ENCODE data around the gene TEP1.
"Not testable (repeated sequence)": the region's sequence is repeated elsewhere in the genome, so short reads cannot be mapped to it uniquely, and the experiment has no call there.

TEP1 gene

DNA sequence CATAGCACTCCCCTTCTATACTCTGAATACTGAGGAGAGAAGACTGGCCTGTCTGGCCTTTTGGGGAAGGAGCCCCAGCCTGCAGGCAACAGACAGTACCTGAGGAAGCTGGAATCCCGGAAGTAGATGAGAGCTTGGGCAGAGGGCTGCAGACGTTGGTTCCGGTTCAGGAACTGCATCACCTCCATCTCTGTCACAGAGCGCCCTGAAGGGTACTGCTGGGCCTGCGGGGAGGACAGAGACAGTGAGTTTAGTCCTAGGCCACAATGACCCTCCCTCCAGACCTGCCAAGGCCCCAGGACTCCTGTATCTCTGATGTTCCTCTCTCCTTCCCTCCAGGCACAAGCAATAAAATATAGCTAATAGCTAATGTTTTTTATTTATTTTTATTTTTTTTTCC is 28.4 kb downstream of the TEP1 start:
- DNase-seq: no peak

DNA sequence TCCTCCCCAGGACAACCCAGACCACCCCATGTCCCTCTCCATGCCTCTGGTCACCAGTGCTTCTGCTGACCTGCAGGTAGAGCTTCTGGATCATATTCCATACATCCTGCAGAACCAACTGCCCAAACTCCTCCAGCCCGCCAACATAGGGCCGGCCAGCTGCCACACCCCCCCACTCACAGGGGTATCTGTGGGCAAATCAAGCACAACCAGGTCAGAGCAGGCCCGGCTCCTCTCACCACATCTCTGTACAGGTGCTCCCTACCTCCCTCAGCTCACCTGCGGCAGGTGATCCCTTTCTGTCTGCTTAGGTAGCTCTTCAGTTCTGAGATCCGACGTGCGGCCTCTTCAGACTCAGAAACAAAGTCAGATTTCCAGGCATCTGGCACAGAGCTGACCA is 29.0 kb downstream of the TEP1 start:
- DNase-seq: no peak

DNA sequence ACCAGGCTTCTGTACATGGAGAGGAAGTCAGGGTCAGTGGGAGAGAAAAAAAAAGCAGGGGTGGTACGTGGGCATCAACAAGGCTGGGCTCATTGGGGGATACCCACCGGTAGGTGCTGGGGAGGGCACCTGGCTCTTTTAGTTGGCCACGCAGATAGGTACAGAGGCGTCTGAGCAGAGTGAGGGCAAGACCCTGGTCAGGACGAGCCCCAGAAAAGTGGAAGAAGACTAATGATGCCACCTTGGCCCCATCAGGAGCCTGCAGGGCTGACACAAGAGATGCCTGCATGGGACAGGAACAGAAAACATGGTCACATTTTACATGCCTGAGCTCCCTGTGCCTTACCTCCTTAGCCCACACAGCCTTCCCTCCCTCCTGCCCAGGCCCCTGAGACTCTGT is 29.7 kb downstream of the TEP1 start:
- no peak for DNase-seq

DNA sequence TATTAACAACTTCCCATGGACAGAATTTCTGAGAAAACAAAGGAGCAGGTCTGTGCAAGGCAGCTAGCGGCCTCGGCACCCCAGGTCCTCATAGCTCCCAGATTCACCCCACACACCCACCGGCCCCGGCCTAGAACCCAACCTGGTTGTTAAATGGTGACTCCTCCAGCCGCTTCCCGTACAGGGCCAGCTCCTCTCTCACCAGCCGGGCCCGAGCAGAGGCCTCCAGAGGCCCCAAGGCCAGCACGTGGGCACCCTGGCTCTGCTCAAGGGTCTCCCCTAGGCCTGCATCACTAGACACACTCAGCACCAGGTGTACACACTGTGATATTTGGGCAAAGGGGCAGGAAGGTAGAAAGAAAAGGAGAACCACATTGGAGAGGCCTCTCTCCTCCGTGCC is 30.3 kb downstream of the TEP1 start:
- DNase-seq: no peak

DNA sequence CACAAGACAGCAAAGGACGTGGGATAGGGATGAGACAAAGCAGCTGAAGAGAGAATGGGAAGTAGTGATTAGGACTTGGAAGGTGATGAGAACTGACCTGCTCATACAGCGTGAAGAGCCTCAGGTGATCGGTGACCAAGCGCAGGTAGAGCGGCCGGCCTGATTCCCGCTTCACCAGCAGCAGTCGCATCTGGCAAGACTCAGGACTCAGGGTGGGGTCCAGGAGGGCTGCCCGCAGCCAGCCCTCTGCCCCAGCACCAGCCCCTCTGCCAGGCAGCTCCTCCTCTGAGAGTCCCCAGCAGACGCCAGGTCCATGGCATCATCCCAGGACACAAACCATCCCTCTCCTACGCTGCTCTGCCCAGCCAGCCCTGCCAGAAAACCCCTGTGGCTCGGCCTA is 30.8 kb downstream of the TEP1 start:
- no peak for DNase-seq

DNA sequence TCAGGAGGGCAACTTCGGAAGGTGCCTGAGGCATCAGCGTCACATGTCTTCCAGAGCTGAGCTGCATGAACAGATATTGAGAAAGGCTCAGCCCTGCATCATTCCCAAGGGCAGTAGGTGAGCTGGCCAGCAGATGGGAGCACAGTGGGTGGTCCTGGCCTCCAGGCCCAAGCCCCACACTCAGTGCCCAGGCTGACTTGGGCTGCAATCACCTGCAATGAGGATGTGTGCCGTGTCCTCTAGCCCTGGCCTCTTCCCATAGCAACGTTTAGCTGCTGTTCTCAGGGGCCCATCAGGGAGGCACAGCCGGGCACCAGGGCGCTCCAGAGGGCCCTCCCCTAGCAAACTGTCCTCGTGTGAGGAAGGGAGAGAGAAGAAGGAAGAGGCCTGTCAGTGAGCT is 32.0 kb downstream of the TEP1 start:
- no peak for DNase-seq

DNA sequence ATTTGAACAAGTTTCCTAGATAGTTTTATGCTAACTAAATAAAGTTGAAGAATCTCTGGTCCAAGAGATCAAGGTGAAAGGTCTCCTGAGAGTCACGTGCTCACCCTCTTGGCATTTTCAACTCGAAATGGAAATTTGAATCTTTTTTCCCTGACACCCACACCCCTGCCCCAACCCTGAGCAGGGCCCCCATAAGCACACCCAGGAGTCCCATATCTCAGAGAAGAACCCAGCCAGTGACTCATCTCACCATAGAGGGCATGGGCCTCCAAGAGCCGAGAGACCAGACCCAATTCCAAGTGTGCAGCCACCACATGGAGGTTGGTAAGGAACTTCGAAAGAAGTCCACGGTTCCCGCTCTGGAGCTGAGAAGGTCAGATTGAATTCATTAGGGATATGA is 32.6 kb downstream of the TEP1 start:
- no peak for DNase-seq

DNA sequence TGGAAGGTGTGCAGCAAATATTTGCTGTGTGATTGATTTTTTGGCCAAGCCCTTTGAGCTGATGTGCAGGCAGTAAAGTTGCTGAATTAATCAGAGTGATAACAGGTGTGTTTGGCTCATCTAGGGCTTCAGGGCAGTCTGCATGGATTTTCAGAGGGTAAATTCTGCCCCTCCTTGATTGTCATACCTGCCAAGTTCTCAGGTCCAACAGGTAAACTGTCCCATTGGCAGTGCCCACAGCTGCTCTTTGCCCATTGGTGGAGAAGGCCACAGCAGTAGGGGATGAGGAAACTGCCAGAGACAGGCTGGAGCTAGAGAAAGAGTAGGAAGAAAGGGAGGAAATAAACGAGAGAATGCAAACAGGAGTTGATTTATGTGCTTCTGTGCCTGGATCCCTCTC is 33.6 kb downstream of the TEP1 start:
- DNase-seq: no peak

DNA sequence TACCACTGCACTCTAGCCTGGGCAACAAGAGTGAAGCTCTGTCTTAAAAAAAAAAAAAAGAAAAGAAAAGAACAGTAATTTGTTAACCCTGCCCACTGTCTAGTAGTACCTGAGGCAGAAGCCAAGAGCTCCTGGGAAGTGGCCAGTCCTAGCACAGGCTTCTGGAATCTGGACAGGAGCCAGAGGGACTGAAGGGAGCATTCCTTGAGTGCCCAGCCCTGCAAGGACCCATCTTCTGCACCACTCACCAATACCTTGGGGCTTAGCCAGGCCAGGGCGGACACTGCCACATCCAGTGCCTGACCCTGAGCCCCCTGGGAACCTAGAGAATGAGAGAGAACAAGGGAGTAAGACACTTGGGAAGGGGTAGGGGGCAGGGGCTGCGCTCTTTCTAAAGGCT is 36.1 kb downstream of the TEP1 start:
- no peak for DNase-seq

DNA sequence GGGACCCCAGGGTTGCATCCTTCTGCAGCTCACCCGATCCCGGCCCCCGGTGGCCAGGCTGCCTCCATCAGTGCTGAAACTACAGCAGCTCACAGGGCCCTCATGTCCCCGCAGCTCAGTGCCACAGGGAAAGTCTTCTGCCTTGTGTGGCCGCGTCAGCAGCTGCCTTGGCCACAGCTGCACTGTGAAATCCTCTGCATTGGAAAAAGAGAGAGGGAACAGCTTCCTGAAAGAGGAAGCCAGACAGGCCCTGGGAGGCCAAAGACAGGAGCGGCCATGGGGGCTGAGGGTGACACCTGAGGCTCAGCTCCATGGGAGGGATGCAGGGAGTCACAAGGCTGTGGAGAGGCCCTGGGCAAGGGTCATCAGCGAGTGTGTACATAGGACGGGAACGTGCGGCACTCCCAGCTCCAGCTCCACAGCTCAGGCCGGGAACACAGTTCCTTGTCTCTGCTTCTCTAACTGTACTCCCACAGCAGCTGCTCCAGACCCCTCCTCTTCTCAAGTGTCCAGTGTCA is 37.2 kb downstream of the TEP1 start:
- no peak for DNase-seq

DNA sequence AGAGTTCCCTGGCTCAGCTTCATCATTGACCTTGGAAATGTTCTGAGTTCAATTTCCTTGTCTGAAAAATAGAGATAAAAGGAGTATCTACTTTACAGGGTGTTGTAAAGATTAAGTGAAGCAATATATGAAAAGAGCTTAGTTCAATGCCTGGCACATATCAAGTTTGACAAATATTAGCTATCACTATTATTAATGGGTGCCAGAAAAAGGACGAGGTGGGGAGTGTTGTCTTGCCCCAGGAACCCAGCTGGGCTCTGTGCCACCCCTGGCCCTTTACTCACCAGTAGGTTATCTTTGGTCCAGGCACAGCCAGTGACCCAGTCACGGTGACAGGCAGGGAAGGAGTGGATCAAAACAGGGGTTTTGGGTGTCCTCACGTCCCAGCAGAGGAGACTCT is 37.8 kb downstream of the TEP1 start:
- DNase-seq: no peak

DNA sequence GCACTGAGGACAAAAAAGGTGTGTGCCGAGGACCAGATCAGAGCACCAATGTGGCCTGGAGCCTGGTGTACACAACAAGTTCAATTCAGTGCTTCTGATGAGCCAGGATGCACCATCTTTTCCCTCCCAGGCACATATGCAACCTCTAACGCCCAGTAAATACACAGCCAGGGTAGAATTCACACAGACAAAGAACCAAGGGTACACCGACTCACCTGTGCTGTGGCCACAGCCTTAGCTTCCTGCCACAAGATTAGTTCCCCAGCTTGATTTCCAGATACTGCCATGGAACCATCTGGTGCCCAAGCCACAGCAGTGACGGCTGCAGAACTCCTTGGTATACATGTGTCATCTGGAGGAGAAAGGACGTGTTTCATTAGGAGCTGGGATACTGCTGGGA is 40.5 kb downstream of the TEP1 start:
- DNase-seq: no peak

DNA sequence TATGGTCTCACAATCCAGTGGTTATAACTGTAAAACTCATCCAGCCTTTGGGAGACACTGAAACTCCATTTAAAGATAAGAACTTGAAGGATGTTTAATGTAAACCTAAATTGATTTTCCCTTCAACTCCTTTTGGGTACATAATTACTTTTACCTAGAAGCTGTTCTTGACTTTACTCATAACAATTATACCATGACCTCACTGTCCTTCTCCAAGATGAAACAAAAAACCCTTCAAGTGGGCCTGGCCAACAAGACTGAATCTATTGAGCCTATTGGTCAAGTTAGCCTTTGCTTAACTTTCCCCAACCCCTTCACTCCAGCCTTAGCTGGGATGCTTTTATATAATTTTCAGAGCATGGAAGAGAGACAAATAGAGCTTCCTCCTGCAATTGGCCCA is 47.4 kb downstream of the TEP1 start:
- DNase-seq: no peak

DNA sequence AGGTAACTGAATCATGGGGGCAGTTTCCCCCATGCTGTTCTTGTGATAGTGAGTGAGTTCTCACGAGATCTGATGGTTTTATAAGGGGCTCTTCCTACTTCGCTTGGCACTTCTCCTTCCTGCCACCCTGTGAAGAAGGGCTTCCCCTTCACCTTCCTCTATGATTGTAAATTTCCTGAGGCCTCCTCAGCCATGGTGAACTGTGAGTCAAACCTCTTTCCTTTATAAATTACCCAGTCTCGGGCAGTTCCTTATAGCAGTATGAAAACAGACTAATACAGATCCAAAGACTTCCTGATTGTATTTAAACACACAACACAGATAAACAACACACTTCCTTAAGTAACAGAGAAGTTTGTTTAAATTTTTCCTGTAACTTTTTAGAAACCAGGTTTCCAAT is 54.8 kb downstream of the TEP1 start:
- not testable (repeated sequence) for DNase-seq

DNA sequence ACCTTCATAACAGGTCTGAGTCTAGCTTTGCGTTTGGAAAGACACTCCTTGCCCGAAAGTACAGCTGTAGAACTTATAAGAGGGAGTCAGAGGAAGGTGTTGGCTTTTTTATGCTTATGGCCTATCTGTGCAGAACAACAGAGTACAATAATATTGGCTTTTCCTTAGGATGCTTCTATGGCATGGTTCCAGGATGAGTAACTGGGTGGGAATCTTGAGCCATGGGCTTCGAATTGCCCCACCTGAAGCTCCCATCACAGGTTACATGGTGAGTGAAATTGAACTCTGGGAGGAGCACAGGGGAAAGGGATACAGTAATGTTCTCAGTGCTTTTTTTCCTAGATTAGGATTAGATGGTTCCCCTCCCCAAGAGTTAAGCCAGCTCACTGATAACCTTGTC is 56.9 kb downstream of the TEP1 start:
- DNase-seq: no peak

DNA sequence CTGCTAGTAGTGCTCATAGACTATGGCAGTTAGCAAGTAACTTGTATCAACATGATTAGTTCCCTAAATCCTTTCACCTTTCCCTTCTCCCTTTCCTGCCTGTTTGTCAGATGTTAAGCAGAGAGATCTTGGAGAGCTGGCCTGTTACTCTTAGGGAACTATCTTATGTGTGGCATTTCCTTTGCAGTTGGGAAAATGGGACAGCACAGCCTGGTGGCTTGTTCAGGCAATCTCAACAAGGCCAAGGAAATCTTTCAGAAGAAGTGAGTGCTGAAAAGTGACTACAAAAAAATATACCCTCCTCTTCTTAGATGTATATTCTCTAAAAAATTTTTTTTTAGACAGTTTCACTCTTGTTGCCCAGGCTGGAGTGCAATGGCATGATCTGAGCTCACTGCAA is 62.4 kb downstream of the TEP1 start:
- DNase-seq: no peak

DNA sequence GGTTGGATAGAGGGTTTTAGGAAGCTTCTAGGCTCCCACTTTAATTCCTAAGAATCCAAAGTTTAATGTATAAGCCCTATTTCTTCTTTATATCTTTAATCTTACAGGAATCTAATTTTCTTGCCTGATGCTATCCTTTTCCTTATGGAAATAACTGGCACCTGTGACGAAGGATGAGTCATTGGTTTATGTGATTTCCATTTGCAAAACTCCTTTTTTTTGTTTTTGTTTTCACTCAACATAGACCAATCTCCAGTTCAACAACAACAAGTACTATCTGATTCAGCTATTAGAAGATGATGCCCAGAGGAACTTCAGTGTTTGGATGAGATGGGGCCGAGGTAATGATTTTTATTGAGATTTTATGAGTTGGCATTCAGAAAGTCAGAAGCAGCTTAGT is 63.0 kb downstream of the TEP1 start:
- no peak for DNase-seq

DNA sequence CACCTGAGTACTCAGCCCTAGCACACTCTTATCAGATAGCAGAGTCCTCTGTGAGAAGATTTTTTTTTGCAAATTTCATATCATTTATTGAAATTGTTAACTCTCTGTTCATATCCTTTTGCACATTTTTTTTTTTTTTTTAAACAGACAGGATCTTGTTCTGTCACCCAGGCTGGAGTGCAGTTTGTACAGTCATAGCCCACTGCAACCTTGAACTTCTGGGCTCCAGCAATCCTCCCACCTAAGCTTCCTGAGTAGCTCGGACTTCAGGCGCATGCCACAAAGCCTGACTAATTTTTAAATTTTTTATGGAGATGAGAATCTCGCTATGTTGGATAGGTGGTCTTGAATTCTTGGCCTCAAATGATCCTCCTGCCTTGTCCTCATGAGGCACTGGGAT is 65.6 kb downstream of the TEP1 start:
- DNase-seq: no peak

DNA sequence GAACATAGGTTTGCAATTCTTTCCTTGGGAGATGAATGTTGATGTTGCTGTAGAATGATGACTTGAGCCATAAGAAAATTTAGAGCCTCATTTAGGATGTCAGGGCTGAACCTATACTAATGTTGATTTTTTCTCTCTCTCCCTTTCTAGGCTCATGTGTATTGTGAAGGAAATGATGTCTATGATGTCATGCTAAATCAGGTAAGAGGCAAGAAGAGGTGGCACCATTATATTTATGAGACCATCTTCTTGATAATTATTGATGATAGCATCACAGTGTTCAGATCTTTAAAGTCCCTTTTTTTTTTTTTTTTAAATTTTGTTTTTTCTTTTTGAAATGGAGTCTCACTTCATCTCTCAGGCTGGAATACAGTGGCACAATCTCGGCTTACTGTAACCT is 66.6 kb downstream of the TEP1 start:
- DNase-seq: no peak

DNA sequence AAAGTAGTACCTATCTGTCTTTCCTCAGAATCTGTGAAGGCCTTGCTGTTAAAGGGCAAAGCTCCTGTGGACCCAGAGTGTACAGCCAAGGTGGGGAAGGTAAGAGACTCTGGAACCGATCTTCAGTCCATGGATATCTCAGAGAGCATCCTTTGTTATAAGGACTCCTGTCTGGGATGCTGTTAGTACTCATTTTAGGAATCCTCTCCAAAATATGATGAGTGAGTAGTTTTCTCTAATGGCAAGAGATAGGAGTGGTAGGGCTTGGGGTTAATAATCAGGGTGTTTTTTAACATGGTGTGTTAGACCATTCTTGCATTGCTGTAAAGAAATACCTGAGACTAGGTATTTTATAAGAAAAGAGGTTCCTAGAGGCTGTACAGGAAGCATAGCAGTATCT is 67.9 kb downstream of the TEP1 start:
- no peak for DNase-seq

DNA sequence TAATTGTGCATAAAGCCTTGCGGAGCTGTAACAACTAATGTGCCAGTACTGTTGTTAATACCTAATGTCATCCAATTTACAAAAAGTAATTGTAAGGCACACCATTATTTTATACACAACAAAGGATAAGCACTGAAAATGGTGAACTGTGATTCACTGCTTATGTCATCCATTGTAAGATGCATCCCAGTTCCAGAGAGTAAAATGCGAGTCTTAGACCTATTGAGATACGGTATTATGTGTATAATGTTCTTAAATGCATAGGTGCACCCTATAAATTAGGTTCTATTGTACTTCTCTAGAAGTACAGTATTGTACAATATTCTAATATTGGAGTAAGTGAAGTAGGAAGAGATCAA is 69.5 kb downstream of the TEP1 start:
- DNase-seq: no peak

DNA sequence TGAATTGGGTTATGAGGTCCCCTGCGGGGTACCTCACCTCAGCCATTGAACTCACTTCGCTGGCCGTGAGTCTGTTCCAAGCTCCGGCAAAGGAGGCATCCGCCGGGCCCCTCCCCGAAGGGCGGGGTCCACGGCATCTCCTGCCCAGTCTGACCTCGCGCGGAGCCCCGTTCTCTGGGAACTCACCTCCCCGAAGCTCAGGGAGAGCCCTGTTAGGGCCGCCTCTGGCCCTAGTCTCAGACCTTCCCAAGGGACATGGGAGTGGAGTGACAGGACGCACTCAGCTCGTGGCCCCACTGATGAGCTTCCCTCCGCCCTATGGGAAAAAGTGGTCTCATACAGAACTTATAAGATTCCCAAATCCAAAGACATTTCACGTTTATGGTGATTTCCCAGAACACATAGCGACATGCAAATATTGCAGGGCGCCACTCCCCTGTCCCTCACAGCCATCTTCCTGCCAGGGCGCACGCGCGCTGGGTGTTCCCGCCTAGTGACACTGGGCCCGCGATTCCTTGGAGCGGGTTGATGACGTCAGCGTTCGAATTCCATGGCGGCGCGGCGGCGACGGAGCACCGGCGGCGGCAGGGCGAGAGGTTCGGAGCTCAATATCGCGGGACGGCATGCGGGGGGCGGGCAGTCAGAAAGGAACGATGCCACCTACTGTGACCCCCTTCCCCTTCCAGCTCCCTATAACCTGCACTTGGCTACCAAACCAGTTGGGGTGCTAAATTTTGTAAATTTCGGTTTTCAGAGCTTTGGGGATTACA is 70.0 kb downstream of the TEP1 start, which contains the start of gene PARP2:
Gene PARP2 (plus strand): TSS at position 544 of the 770 bp plus-strand sequence. CDS start 7 bp downstream, at position 551.
- peak; percentile 98 for DNase-seq

DNA sequence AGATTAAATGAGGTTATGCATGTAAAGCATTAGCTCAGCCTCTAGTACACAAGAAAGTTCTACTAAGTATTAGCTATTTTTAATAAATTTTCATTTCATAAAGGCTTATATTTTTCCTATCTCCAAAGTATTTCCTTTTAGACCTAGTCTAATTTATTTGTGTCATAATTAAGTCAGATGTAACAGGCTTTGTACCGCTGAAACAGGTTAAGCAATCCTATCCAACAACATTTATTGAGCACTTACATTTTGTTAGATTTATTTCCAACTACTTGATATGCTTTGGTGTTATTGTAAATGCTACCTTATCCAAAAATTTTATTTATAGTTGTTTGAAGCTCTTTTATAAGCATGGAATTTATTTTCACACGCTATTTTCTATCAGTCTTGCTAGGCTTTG is 71.7 kb downstream of the TEP1 start:
- DNase-seq: no peak

DNA sequence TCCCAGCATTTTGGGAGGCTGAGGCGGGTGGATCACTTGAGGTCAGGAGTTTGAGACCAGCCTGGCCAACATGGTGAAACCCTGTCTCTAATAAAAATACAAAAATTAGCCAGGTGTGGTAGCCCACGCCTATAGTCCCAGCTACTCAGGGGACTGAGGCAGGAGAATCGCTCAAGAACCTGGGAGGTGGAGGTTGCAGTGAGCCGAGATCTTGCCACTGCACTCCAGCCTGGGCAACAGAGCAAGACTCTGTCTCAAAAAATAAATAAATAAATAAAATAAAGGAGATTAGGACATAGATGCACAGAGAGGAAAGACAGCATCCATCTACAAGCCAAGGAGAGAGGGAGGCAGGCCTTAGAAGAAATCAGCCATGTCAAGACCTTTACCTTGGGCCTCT is 72.3 kb downstream of the TEP1 start:
- not testable (repeated sequence) for DNase-seq

DNA sequence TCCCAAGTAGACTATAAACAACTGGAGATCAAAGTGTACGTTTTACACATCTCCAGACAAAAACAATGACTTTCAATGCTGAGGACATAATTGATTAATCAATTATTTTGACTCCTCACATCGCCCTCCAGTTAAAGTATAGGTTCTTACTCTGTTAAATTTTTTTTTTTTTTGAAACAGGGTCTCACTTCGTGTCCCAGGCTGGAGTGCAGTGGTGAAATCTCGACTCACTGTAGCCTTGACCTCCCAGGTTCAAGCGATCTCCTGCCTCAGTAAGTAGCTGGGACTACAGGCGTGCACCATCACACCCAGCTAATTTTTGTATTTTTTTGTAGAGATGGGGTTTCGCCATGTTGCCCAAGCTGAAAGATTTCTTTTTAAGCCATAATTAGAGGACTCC is 79.3 kb downstream of the TEP1 start:
- no peak for DNase-seq

Measured in NK-92 treated with Interleukin-12 subunit alpha and Interleukin-12 subunit beta, amount 100 ng/mL, for 24 hours (cell line).